ENCODE results near the gene DDX25.

DNA sequence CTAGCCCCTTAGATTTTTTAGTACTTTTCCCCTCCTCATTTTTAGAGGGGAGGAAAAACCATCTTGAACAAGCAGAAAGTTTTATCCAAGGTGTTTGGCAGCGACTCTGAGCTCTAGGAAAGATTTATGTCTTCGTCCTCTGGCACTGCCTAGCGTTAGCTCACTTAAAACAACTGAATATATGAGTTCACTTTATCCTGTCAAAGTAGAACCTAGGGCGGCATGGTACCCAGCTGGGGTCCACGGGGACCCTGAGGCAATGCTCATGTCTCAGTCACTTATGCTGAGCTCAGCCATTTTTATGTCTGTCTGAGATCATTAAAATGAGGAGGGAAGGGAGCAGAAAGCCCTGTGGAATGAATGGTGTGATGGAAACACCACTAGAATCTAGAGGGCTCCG, 27.4 kb downstream of the DDX25 start:
- no peak for TF ChIP-seq POLR2A (IDR thresholded peaks at IDR 0.05; ENCODE audit: insufficient read depth in 1 of 2, low read depth in 2 of 2, low read length in 2 of 2)
- TF ChIP-seq FOSL2 (CRISPR knock-in tag; IDR thresholded peaks at IDR 0.05) = no peak
- no peak for TF ChIP-seq EZH2 (conservative IDR thresholded peaks at IDR 0.05; ENCODE audit: low read depth, low read length)
- TF ChIP-seq HOXA7 (CRISPR knock-in tag; IDR thresholded peaks at IDR 0.05) = no peak
- TF ChIP-seq ISX (CRISPR knock-in tag; conservative IDR thresholded peaks at IDR 0.05) = no peak
- no peak for TF ChIP-seq ZNF687 (CRISPR knock-in tag; IDR thresholded peaks at IDR 0.05)
- TF ChIP-seq NR2C2 (CRISPR knock-in tag; IDR thresholded peaks at IDR 0.05; ENCODE audit: borderline replicate concordance) = no peak
- no peak for TF ChIP-seq ZZZ3 (CRISPR knock-in tag; IDR thresholded peaks at IDR 0.05; ENCODE audit: borderline replicate concordance)
- TF ChIP-seq TCF12 (IDR thresholded peaks at IDR 0.05) = no peak
- TF ChIP-seq TCF12 (CRISPR knock-in tag; IDR thresholded peaks at IDR 0.05) = no peak
- TF ChIP-seq ZNF850 (CRISPR knock-in tag; conservative IDR thresholded peaks at IDR 0.05) = no peak
- TF ChIP-seq GATA4 (IDR thresholded peaks at IDR 0.05; ENCODE audit: borderline replicate concordance, low read depth) = no peak
